Liver (tissue), 9 donors: ENCODE results near the gene PPA1. TPM values are rescaled to one million over a fixed set of nuclear protein-coding genes. Genes with fewer than 3 reads are reported as not detected.

ENCODE experiments used
- DNase-seq: peaks from one replicate; pipeline ENCODE4 v3.0.0-alpha.2; 2017; ENCODE audit warnings: low spot score
- H3K27ac ChIP-seq, 2 donors: one replicate each; pipeline ENCODE4 v1.7.0; 2013; ENCODE audit warnings: inconsistent platforms in 2 of 2, low read length in 2 of 2, control low read depth in 1 of 2, low read depth in 1 of 2, mild to moderate bottlenecking in 1 of 2
- H3K27me3 ChIP-seq, 4 donors: one replicate each; pipeline versions ENCODE4 v1.6.1 to v1.7.0; 2013; ENCODE audit warnings: low read length in 3 of 4, inconsistent platforms in 1 of 4, mild to moderate bottlenecking in 1 of 4, moderate library complexity in 1 of 4; ENCODE audit not compliant: control insufficient read depth in 4 of 4, insufficient read depth in 4 of 4
- H3K36me3 ChIP-seq, 4 donors: one replicate each; pipeline versions ENCODE4 v1.6.1 to v1.7.0; 2013; ENCODE audit warnings: low read length in 3 of 4, mild to moderate bottlenecking in 3 of 4, low read depth in 1 of 4, moderate library complexity in 1 of 4; ENCODE audit not compliant: control insufficient read depth in 4 of 4, insufficient read depth in 3 of 4
- H3K4me1 ChIP-seq, 4 donors: one replicate each; pipeline versions ENCODE4 v1.6.1 to v1.7.0; 2013; ENCODE audit warnings: low read length in 3 of 4, mild to moderate bottlenecking in 3 of 4, moderate library complexity in 1 of 4; ENCODE audit not compliant: control insufficient read depth in 4 of 4, insufficient read depth in 4 of 4
- H3K4me3 ChIP-seq, 3 donors: one replicate each; pipeline versions ENCODE4 v1.6.1 to v1.7.0; 2013; ENCODE audit warnings: low read length in 3 of 3, control low read depth in 1 of 3, low read depth in 1 of 3, mild to moderate bottlenecking in 1 of 3
- H3K9ac ChIP-seq, 2 donors: one replicate each; pipeline ENCODE4 v1.7.0; 2013; ENCODE audit warnings: low read length in 2 of 2, mild to moderate bottlenecking in 2 of 2, moderate library complexity in 2 of 2, control low read depth in 1 of 2, low read depth in 1 of 2
- H3K9me3 ChIP-seq, 4 donors: one replicate each; pipeline versions ENCODE4 v1.6.1 to v1.7.0; 2013; ENCODE audit warnings: low read length in 3 of 4; ENCODE audit not compliant: control insufficient read depth in 4 of 4
- ATF3 ChIP-seq: IDR thresholded peaks from 2 replicates; pipeline ENCODE4 v1.6.1; 2016; ENCODE audit warnings: antibody characterized with exemption
- EGR1 ChIP-seq, 2 donors: IDR thresholded peaks; 2 replicates each; pipeline ENCODE4 v1.6.1; 2016 to 2018; ENCODE audit warnings: antibody characterized with exemption in 2 of 2, low read depth in 2 of 2
- FOXA1 ChIP-seq: IDR thresholded peaks from 2 replicates; pipeline ENCODE4 v1.6.1; 2016; ENCODE audit warnings: antibody characterized with exemption
- FOXA2 ChIP-seq: IDR thresholded peaks from 2 replicates; pipeline ENCODE4 v1.6.1; 2016; ENCODE audit warnings: antibody characterized with exemption
- GABPA ChIP-seq, 2 donors: IDR thresholded peaks in 1 of 2; conservative IDR thresholded peaks in 1 of 2; 2 replicates each; pipeline ENCODE4 v1.6.1; 2016; ENCODE audit warnings: antibody characterized with exemption in 2 of 2, mild to moderate bottlenecking in 1 of 2, moderate library complexity in 1 of 2
- HNF4A ChIP-seq, 2 donors: conservative IDR thresholded peaks; 2 replicates each; pipeline ENCODE4 v1.6.1; 2016; ENCODE audit warnings: antibody characterized with exemption in 2 of 2, mild to moderate bottlenecking in 2 of 2
- HNF4G ChIP-seq: IDR thresholded peaks from 2 replicates; pipeline ENCODE4 v1.6.1; 2016; ENCODE audit warnings: antibody characterized with exemption
- JUND ChIP-seq, 2 donors: IDR thresholded peaks; 2 replicates each; pipeline ENCODE4 v1.6.1; 2016; ENCODE audit warnings: antibody characterized with exemption in 2 of 2
- MAX ChIP-seq: IDR thresholded peaks from 2 replicates; pipeline ENCODE4 v1.6.1; 2016; ENCODE audit warnings: antibody characterized with exemption
- RXRA ChIP-seq, 2 donors: IDR thresholded peaks; 2 replicates each; pipeline ENCODE4 v1.6.1; 2017 to 2018; ENCODE audit warnings: antibody characterized with exemption in 2 of 2, mild to moderate bottlenecking in 1 of 2
- SP1 ChIP-seq: IDR thresholded peaks from 2 replicates; pipeline ENCODE4 v1.6.1; 2018; ENCODE audit warnings: antibody characterized with exemption, mild to moderate bottlenecking
- TAF1 ChIP-seq: conservative IDR thresholded peaks from 2 replicates; pipeline ENCODE4 v1.6.1; 2016; ENCODE audit warnings: antibody characterized with exemption, mild to moderate bottlenecking
- YY1 ChIP-seq: IDR thresholded peaks from 2 replicates; pipeline ENCODE4 v1.6.1; 2016; ENCODE audit warnings: antibody characterized with exemption, mild to moderate bottlenecking
- WGBS: extraction: QIAGEN DNeasy Blood & Tissue Kit; methylation state at CpG from one replicate; pipeline ENCODE4 v1.1.7; 2013; 5-methylcytosine and 5-hydroxymethylcytosine counted together
- polyA plus RNA-seq, 2 donors: library from polyadenylated mRNA; stranded (reverse) in 1 of 2; unstranded in 1 of 2; fragments of 200-250 nt in 1 of 2; fragments of >200 nt in 1 of 2; fragmentation: Nextera tagmentation in 1 of 2; extraction: Ambion mirVana in 1 of 2; gene quantifications; one replicate each; pipeline versions ENCODE4 v1.2.1 to v1.2.3, GENCODE V29; 2013 to 2015
- total RNA-seq, 2 donors: library from RNA; depleted of rRNA; stranded (reverse); fragments of >200 nt; gene quantifications; one replicate each; pipeline ENCODE4 v1.2.3, GENCODE V29; 2014
- TF ChIP-seq, protein P1 (sequence below): fragments of 150-350 bp; IDR thresholded peaks from 2 replicates; pipeline ENCODE4 v1.5.1; 2017; ENCODE audit warnings: improper control_type of control experiment, low read depth, low read length; ENCODE audit not compliant: missing input control
- TF ChIP-seq, protein P2 (sequence below): IDR thresholded peaks from 2 replicates; pipeline ENCODE4 v1.6.1; 2016; ENCODE audit warnings: antibody characterized with exemption, mild to moderate bottlenecking
- TF ChIP-seq, protein P3 (sequence below): IDR thresholded peaks from 2 replicates; pipeline ENCODE4 v1.6.1; 2016; ENCODE audit warnings: antibody characterized with exemption
- donor health status: healthy.
- donor health status: healthy.
- donor health status: healthy.
- donor health status: healthy.
- donor health status: healthy.

Gene PPA1
- total and polyA plus RNA-seq, 4 donors, result 91.1 to 111 (median 99.4) TPM

GRCh38 chr10:70197235-70197945, 35.8 kb downstream of the PPA1 start:
- WGBS, result 83% methylated on average over 7 of the region's 7 CpGs
- DNase-seq, result no peak
- TF ChIP-seq TAF1, result no peak
- TF ChIP-seq JUND (IDR thresholded peaks at IDR 0.05), result no peak
- no peak for TF ChIP-seq FOXA1
- no peak for TF ChIP-seq SP1
- no peak for TF ChIP-seq EGR1 (IDR thresholded peaks at IDR 0.05; ENCODE audit: low read depth in 2 of 2)
- TF ChIP-seq, protein P1, sequence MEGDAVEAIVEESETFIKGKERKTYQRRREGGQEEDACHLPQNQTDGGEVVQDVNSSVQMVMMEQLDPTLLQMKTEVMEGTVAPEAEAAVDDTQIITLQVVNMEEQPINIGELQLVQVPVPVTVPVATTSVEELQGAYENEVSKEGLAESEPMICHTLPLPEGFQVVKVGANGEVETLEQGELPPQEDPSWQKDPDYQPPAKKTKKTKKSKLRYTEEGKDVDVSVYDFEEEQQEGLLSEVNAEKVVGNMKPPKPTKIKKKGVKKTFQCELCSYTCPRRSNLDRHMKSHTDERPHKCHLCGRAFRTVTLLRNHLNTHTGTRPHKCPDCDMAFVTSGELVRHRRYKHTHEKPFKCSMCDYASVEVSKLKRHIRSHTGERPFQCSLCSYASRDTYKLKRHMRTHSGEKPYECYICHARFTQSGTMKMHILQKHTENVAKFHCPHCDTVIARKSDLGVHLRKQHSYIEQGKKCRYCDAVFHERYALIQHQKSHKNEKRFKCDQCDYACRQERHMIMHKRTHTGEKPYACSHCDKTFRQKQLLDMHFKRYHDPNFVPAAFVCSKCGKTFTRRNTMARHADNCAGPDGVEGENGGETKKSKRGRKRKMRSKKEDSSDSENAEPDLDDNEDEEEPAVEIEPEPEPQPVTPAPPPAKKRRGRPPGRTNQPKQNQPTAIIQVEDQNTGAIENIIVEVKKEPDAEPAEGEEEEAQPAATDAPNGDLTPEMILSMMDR, result no peak
- TF ChIP-seq HNF4G, result no peak
- TF ChIP-seq, protein P2, sequence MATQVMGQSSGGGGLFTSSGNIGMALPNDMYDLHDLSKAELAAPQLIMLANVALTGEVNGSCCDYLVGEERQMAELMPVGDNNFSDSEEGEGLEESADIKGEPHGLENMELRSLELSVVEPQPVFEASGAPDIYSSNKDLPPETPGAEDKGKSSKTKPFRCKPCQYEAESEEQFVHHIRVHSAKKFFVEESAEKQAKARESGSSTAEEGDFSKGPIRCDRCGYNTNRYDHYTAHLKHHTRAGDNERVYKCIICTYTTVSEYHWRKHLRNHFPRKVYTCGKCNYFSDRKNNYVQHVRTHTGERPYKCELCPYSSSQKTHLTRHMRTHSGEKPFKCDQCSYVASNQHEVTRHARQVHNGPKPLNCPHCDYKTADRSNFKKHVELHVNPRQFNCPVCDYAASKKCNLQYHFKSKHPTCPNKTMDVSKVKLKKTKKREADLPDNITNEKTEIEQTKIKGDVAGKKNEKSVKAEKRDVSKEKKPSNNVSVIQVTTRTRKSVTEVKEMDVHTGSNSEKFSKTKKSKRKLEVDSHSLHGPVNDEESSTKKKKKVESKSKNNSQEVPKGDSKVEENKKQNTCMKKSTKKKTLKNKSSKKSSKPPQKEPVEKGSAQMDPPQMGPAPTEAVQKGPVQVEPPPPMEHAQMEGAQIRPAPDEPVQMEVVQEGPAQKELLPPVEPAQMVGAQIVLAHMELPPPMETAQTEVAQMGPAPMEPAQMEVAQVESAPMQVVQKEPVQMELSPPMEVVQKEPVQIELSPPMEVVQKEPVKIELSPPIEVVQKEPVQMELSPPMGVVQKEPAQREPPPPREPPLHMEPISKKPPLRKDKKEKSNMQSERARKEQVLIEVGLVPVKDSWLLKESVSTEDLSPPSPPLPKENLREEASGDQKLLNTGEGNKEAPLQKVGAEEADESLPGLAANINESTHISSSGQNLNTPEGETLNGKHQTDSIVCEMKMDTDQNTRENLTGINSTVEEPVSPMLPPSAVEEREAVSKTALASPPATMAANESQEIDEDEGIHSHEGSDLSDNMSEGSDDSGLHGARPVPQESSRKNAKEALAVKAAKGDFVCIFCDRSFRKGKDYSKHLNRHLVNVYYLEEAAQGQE, result no peak
- no peak for TF ChIP-seq RXRA (IDR thresholded peaks at IDR 0.05)
- TF ChIP-seq HNF4A (conservative IDR thresholded peaks at IDR 0.05), result no peak
- TF ChIP-seq MAX, result no peak
- TF ChIP-seq GABPA (IDR thresholded peaks at IDR 0.05 in 1 of 2, conservative IDR thresholded peaks at IDR 0.05 in 1 of 2), result no peak
- no peak for TF ChIP-seq ATF3
- TF ChIP-seq, protein P3, sequence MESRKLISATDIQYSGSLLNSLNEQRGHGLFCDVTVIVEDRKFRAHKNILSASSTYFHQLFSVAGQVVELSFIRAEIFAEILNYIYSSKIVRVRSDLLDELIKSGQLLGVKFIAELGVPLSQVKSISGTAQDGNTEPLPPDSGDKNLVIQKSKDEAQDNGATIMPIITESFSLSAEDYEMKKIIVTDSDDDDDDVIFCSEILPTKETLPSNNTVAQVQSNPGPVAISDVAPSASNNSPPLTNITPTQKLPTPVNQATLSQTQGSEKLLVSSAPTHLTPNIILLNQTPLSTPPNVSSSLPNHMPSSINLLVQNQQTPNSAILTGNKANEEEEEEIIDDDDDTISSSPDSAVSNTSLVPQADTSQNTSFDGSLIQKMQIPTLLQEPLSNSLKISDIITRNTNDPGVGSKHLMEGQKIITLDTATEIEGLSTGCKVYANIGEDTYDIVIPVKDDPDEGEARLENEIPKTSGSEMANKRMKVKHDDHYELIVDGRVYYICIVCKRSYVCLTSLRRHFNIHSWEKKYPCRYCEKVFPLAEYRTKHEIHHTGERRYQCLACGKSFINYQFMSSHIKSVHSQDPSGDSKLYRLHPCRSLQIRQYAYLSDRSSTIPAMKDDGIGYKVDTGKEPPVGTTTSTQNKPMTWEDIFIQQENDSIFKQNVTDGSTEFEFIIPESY, result no peak
- no peak for TF ChIP-seq FOXA2
- TF ChIP-seq YY1, result no peak
- Histone ChIP-seq H3K4me1 (peaks cover 0 to 5% (median 2%) of the 10 kb centered on the region in 4 donors), H3K4me3 (no peak overlapping the region), H3K27ac (no peak overlapping the region), H3K36me3 (peaks cover 6 to 36% (median 20%) of the 10 kb centered on the region in 4 donors), H3K9ac (no peak overlapping the region), H3K27me3 (no peaks in the 10 kb centered on the region), H3K9me3 (no peaks in the 10 kb centered on the region)
